CD8-positive, alpha-beta memory T cell (primary cell): ENCODE data around the gene DUOXA2. TPM values are rescaled to one million over a fixed set of nuclear protein-coding genes. Genes with fewer than 3 reads are reported as not detected.
"Not testable (repeated sequence)": the region's sequence is repeated elsewhere in the genome, so short reads cannot be mapped to it uniquely, and the experiment has no call there.

Source experiments
- CTCF ChIA-PET: fragments of 350-600 bp; sonication (Branson Sonifier 250); formaldehyde crosslinking; loops from one replicate; lab custom pipeline; 2021; ENCODE audit warnings: antibody characterized with exemption; lab: Charles Lee
- POLR2A ChIA-PET: fragments of 350-600 bp; sonication (Branson Sonifier 250); formaldehyde crosslinking; loops from one replicate; lab custom pipeline; 2021; ENCODE audit warnings: antibody characterized with exemption; lab: Charles Lee
- DNase-seq, 5 donors: peaks; one replicate each; pipeline versions ENCODE4 v3.0.0 to v3.0.0-alpha.2; 2020 to 2022; ENCODE audit warnings: mixed read lengths in 1 of 5
- H3K27ac ChIP-seq: one replicate; pipeline ENCODE4 v1.7.0; 2013; ENCODE audit warnings: low read depth, mild to moderate bottlenecking, low read length, moderate library complexity
- H3K27me3 ChIP-seq: 2 replicates; pipeline ENCODE4 v1.7.0; 2013; ENCODE audit warnings: low read length, mild to moderate bottlenecking; ENCODE audit not compliant: insufficient read depth, poor library complexity, severe bottlenecking
- H3K36me3 ChIP-seq: 2 replicates; pipeline ENCODE4 v1.7.0; 2013; ENCODE audit warnings: mild to moderate bottlenecking, low read length, moderate library complexity; ENCODE audit not compliant: insufficient read depth
- H3K4me1 ChIP-seq: 2 replicates; pipeline ENCODE4 v1.7.0; 2013; ENCODE audit warnings: mild to moderate bottlenecking, low read length, moderate library complexity; ENCODE audit not compliant: insufficient read depth
- H3K4me3 ChIP-seq: 2 replicates; pipeline ENCODE4 v1.7.0; 2013; ENCODE audit warnings: mild to moderate bottlenecking, low read length
- H3K9me3 ChIP-seq: 2 replicates; pipeline ENCODE4 v1.7.0; 2013; ENCODE audit warnings: mild to moderate bottlenecking, low read length
- H3K27ac Mint-ChIP-seq, 8 donors: one replicate each; pipeline ENCODE4 v1.8.0; 2020 to 2021; ENCODE audit warnings: mixed read lengths in 8 of 8, mild to moderate bottlenecking in 6 of 8, inconsistent platforms in 3 of 8, moderate library complexity in 3 of 8
- H3K27me3 Mint-ChIP-seq, 2 donors: one replicate each; pipeline ENCODE4 v1.8.0; 2020 to 2021; ENCODE audit warnings: mixed read lengths in 2 of 2, mild to moderate bottlenecking in 1 of 2, moderate library complexity in 1 of 2
- H3K36me3 Mint-ChIP-seq, 3 donors: one replicate each; pipeline ENCODE4 v1.8.0; 2020 to 2021; ENCODE audit warnings: mixed read lengths in 3 of 3, inconsistent platforms in 1 of 3, mild to moderate bottlenecking in 1 of 3
- H3K4me1 Mint-ChIP-seq, 3 donors: one replicate each; pipeline ENCODE4 v1.8.0; 2020 to 2021; ENCODE audit warnings: mixed read lengths in 3 of 3, inconsistent platforms in 1 of 3, mild to moderate bottlenecking in 1 of 3
- H3K4me3 Mint-ChIP-seq, 7 donors: one replicate each; pipeline ENCODE4 v1.8.0; 2020 to 2021; ENCODE audit warnings: mixed read lengths in 7 of 7, mild to moderate bottlenecking in 6 of 7, moderate library complexity in 4 of 7, inconsistent platforms in 2 of 7
- H3K9me3 Mint-ChIP-seq, 5 donors: one replicate each; pipeline ENCODE4 v1.8.0; 2020 to 2022; ENCODE audit warnings: mixed read lengths in 5 of 5, mild to moderate bottlenecking in 3 of 5, moderate library complexity in 2 of 5, inconsistent platforms in 1 of 5
- polyA plus RNA-seq: library from polyadenylated mRNA; unstranded; fragments of 300-500 nt; fragmentation: Illumina TruSeq; gene quantifications from one replicate; pipeline ENCODE4 v1.2.3, GENCODE V29; 2021
- total RNA-seq, 2 experiments: library from RNA; stranded (reverse); gene quantifications; one replicate each; pipeline ENCODE4 v1.2.3, GENCODE V29; 2021

Gene DUOXA2
- total and polyA plus RNA-seq, 3 experiments from 2014 or later: not detected

GRCh38 chr15:45101749-45102148 lies 12.4 kb upstream of the DUOXA2 start:
- no peak overlapping the region for H3K27ac ChIP-seq
- H3K4me3 Mint-ChIP-seq: no peak overlapping the region
- no peak overlapping the region for H3K4me3 ChIP-seq
- H3K4me1 ChIP-seq: no peaks in the 10 kb centered on the region
- H3K9me3 Mint-ChIP-seq: no peaks in the 10 kb centered on the region
- H3K27me3 ChIP-seq: no peaks in the 10 kb centered on the region
- H3K27ac Mint-ChIP-seq: peak overlapping the region in 1 of 8 donors; percentile 48
- peaks cover 11 to 26% of the 10 kb centered on the region in 2 donors for H3K27me3 Mint-ChIP-seq
- no peaks in the 10 kb centered on the region for H3K36me3 Mint-ChIP-seq
- H3K4me1 Mint-ChIP-seq: no peaks in the 10 kb centered on the region
- ChIA-PET CTCF (no interaction called here), POLR2A (no interaction called here)
- no peaks in the 10 kb centered on the region for H3K9me3 ChIP-seq
- DNase-seq: no peak
- no peaks in the 10 kb centered on the region for H3K36me3 ChIP-seq

- no peaks in the 10 kb centered on the region for H3K27me3 ChIP-seq
- no peak for DNase-seq
- no peak overlapping the region for H3K27ac ChIP-seq
- H3K27ac Mint-ChIP-seq: no peak overlapping the region
- no peaks in the 10 kb centered on the region for H3K36me3 Mint-ChIP-seq
- H3K4me1 ChIP-seq: no peaks in the 10 kb centered on the region
- no peaks in the 10 kb centered on the region for H3K36me3 ChIP-seq
- CTCF ChIA-PET: no interaction called here
- no peaks in the 10 kb centered on the region for H3K4me1 Mint-ChIP-seq
- H3K9me3 ChIP-seq: no peaks in the 10 kb centered on the region
- POLR2A ChIA-PET: no interaction called here
- H3K4me3 ChIP-seq: no peak overlapping the region
- H3K27me3 Mint-ChIP-seq: peaks cover 14 to 30% of the 10 kb centered on the region in 2 donors
- H3K9me3 Mint-ChIP-seq: no peaks in the 10 kb centered on the region
- H3K4me3 Mint-ChIP-seq: no peak overlapping the region
Observed at GRCh38 chr15:45102226-45102625, 11.9 kb upstream of the DUOXA2 start.

GRCh38 chr15:45104170-45104569 lies 10.0 kb upstream of the DUOXA2 start:
- H3K36me3 ChIP-seq, H3K9me3 ChIP-seq, H3K4me1 ChIP-seq, POLR2A ChIA-PET, H3K27me3 ChIP-seq, H3K36me3 Mint-ChIP-seq, H3K4me1 Mint-ChIP-seq, H3K27ac ChIP-seq, H3K4me3 ChIP-seq, DNase-seq, H3K27ac Mint-ChIP-seq, CTCF ChIA-PET, H3K4me3 Mint-ChIP-seq, H3K9me3 Mint-ChIP-seq: not testable (repeated sequence)
- peaks cover 20 to 44% of the 10 kb centered on the region in 2 donors for H3K27me3 Mint-ChIP-seq

- peaks cover 0 to 4% (median 0%) of the 10 kb centered on the region in 3 donors for H3K4me1 Mint-ChIP-seq
- H3K9me3 Mint-ChIP-seq: no peaks in the 10 kb centered on the region
- H3K27me3 Mint-ChIP-seq: peaks cover 28 to 58% of the 10 kb centered on the region in 2 donors
- H3K36me3 Mint-ChIP-seq: no peaks in the 10 kb centered on the region
- CTCF ChIA-PET: interaction anchor here (1.4 kb wide), 1 partner anchor 12 kb away, joined by 6 read pairs; no protein-coding TSS in a partner anchor
- Histone ChIP-seq H3K4me3 (no peak overlapping the region), H3K9me3 (no peaks in the 10 kb centered on the region), H3K27me3 (peaks cover 3% of the 10 kb centered on the region), H3K4me1 (no peaks in the 10 kb centered on the region), H3K36me3 (no peaks in the 10 kb centered on the region), H3K27ac (no peak overlapping the region)
- no peak for DNase-seq
- no peak overlapping the region for H3K4me3 Mint-ChIP-seq
- POLR2A ChIA-PET: no interaction called here
- no peak overlapping the region for H3K27ac Mint-ChIP-seq
Observed at GRCh38 chr15:45105586-45105985, 8.5 kb upstream of the DUOXA2 start.

GRCh38 chr15:45106002-45106790 lies 7.9 kb upstream of the DUOXA2 start:
- Mint-ChIP-seq H3K4me1 (peaks cover 0 to 4% (median 0%) of the 10 kb centered on the region in 3 donors), H3K4me3 (no peak overlapping the region), H3K27ac (no peak overlapping the region), H3K27me3 (peaks cover 30 to 59% of the 10 kb centered on the region in 2 donors), H3K9me3 (no peaks in the 10 kb centered on the region), H3K36me3 (no peaks in the 10 kb centered on the region)
- Histone ChIP-seq H3K9me3 (no peaks in the 10 kb centered on the region), H3K27ac (no peak overlapping the region), H3K4me3 (no peak overlapping the region), H3K4me1 (no peaks in the 10 kb centered on the region), H3K36me3 (no peaks in the 10 kb centered on the region), H3K27me3 (peaks cover 3% of the 10 kb centered on the region)
- ChIA-PET POLR2A (no interaction called here), CTCF (interaction anchor here (1.3 to 1.4 kb wide), 2 partner anchors 12 kb away, joined by 5 to 6 read pairs; no protein-coding TSS in a partner anchor)
- DNase-seq: no peak

GRCh38 chr15:45107941-45108630 lies 6.0 kb upstream of the DUOXA2 start:
- no peak for DNase-seq
- H3K27ac ChIP-seq: no peak overlapping the region
- Mint-ChIP-seq H3K4me1 (peaks cover 6 to 18% (median 8%) of the 10 kb centered on the region in 3 donors), H3K27me3 (peaks cover 41 to 71% of the 10 kb centered on the region in 2 donors), H3K27ac (no peak overlapping the region), H3K36me3 (no peaks in the 10 kb centered on the region), H3K9me3 (no peaks in the 10 kb centered on the region), H3K4me3 (no peak overlapping the region)
- POLR2A ChIA-PET: no interaction called here
- no peaks in the 10 kb centered on the region for H3K9me3 ChIP-seq
- H3K4me1 ChIP-seq: peaks cover 9% of the 10 kb centered on the region
- no peaks in the 10 kb centered on the region for H3K36me3 ChIP-seq
- no peak overlapping the region for H3K4me3 ChIP-seq
- CTCF ChIA-PET: no interaction called here
- H3K27me3 ChIP-seq: peaks cover 15% of the 10 kb centered on the region

- Histone ChIP-seq H3K27ac (no peak overlapping the region), H3K4me1 (peaks cover 22% of the 10 kb centered on the region), H3K9me3 (no peaks in the 10 kb centered on the region), H3K27me3 (peaks cover 37% of the 10 kb centered on the region), H3K4me3 (no peak overlapping the region), H3K36me3 (no peaks in the 10 kb centered on the region)
- no peak overlapping the region for H3K27ac Mint-ChIP-seq
- H3K9me3 Mint-ChIP-seq: no peaks in the 10 kb centered on the region
- peaks cover 0 to 2% (median 0%) of the 10 kb centered on the region in 3 donors for H3K36me3 Mint-ChIP-seq
- ChIA-PET POLR2A (no interaction called here), CTCF (interaction anchor here (0.8 kb wide), 1 partner anchor 8 kb away, joined by 4 read pairs; no protein-coding TSS in a partner anchor)
- H3K4me3 Mint-ChIP-seq: no peak overlapping the region
- peaks cover 15 to 35% (median 25%) of the 10 kb centered on the region in 3 donors for H3K4me1 Mint-ChIP-seq
- DNase-seq: no peak
- peaks cover 56 to 79% of the 10 kb centered on the region in 2 donors for H3K27me3 Mint-ChIP-seq
Observed at GRCh38 chr15:45110256-45110820, 3.8 kb upstream of the DUOXA2 start.
